HG03108 (cell line): Measurements from ENCODE around the gene PARD3.
"Not testable (repeated sequence)": the region's sequence is repeated elsewhere in the genome, so short reads cannot be mapped to it uniquely, and the experiment has no call there.

ENCODE experiments used
- ATAC-seq: cut with Tn5 transposase; IDR thresholded peaks from one replicate; pipeline ENCODE4 v1.9.1; 2021; ENCODE audit warnings: moderate library complexity; ENCODE audit not compliant: unreplicated experiment

The PARD3 gene

DNA sequence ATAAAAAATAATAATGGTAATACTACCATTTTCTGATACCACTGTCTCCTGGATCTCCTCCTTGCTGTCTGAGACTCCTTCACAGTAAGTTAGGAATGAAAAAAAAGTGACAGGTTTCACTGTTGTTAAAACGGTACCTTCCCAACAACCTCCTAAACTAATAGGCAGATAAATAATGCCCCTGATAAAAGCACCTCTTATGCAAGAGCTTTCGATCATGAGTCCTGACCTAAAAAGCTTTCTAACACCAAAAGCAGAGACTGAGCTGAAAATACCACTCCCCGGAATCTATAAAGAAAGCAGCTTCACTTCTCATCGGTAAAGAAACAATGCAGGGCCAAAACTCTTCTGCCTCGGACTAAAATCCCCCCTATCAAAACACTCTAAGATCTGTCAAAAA is 14.5 kb downstream of the PARD3 start:
- ATAC-seq: no peak

GRCh38 chr10:34798654-34799053 is 16.4 kb downstream of the PARD3 start:
- ATAC-seq: no peak

GRCh38 chr10:34797155-34797554 is 17.9 kb downstream of the PARD3 start:
- ATAC-seq: no peak

GRCh38 chr10:34796133-34796532 is 19.0 kb downstream of the PARD3 start:
- ATAC-seq: no peak

DNA sequence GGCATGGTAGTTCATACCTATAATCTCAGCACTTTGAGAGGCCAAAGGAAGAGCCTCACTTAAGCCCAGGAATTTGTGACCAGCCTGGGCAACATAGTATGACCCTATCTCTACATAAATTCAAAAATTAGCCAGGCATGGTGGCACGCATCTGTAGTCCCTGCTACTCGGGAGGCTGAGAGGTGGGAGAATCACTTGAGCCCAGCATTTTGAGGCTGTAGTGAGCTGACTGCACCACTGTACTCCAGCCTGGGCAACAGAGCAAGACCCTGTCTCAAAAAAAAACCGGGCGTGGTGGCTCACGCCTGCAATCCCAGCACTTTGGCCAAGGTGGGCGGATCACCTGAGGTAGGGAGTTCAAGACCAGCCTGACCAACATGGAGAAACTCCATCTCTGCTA is 19.8 kb downstream of the PARD3 start:
- ATAC-seq: no peak

DNA sequence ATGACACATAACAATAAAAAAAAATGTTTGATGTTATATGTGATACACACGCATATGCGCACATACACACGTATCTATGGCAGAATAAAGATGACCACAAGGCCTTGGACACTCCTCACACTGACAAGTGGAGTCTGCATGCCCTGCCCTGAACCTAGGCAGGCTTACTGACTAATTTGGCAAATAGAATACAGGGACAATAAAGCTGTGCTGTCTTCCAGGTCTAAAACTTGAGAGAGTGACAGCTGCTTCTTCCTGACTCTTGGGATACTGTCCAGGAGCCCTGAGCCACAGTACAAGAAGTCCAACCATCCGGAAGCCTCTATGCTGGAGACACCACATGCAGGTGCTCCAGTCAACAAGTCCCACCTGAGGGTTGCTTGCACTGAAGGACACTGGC is 20.3 kb downstream of the PARD3 start:
- no peak for ATAC-seq

DNA sequence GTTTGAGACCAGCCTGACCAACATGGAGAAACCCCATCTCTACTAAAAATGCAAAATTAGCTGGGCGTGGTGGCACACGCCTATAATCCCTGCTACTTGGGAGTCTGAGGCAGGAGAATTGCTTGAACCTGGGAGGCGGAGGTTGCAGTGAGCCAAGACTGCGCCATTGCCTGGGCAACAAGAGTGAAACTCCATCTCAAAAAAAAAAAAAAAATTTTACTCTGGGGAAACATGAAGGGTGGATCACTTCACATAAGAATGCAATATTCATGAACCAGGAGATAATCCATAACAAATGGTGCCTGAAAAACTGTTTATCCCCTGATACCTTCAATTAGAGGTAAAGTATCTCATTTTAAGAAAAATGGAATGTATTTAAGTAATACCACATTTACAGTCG is 21.5 kb downstream of the PARD3 start:
- not testable (repeated sequence) for ATAC-seq

DNA sequence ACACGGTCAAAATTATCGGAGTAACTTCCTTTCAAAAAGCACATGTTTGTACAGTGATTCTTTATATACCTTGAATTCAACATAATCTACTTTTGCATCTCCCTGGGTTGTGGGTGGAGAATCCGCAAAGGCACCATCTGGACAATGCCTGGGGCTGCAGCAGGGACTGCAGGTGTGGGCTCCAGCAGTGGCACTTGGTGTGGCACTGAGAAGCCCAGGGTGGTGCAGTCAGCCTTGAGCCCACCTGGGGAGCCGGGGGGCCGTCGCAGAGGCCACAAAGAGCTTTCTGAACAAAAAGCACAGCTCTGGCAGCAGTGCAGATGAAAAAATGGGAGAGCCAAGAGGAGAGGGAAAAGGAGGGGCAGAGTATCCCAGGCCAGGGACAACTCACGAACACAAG is 22.2 kb downstream of the PARD3 start:
- ATAC-seq: no peak

GRCh38 chr10:34791947-34792346 is 23.1 kb downstream of the PARD3 start:
- no peak for ATAC-seq

DNA sequence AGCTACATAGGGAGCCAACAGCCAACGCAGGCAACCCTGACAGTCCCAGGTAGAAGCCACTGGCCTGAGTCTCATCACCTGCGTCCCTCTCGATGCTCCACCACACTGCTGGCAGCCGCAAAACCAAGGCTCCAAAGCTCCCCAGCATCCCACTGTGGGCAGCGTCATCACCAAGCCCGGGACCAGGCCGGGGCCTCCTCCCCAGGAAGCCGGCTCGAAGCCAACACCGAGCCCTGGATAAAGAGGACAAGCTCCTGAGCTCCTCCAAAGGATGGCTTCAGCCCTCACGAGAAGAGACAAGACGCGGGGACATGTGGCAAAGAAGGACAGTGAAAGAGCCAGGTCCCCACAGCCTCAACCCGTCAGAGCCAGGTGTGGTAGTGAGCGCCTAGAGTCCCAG is 23.9 kb downstream of the PARD3 start:
- no peak for ATAC-seq

DNA sequence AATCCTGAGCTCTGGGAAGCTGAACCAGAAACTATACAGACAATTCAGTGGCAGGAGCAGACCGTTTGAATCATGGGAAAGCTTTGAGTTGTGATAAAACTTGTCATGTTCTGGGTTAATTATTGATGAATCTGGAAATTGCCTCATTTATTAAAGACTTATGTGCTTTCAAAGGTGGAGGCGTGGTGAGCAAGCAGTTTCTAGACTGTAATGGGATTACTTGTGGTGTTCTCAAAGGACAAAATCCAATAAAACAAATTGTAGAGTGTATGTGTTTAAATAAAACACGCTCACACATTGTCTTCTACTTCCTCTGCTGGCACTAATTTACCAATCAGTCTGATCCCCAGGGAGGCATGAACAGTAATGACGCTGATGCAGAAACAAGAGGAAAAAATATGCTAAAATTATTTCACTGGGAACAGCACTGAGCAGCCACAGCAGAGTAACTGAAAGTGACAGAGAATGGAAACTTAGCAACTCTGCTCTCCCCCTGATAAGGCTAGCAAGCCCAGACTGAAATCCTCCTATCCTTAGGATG is 25.1 kb downstream of the PARD3 start:
- ATAC-seq: no peak

- ATAC-seq: no peak
Measured at GRCh38 chr10:34786464-34786863, 28.6 kb downstream of the PARD3 start.

DNA sequence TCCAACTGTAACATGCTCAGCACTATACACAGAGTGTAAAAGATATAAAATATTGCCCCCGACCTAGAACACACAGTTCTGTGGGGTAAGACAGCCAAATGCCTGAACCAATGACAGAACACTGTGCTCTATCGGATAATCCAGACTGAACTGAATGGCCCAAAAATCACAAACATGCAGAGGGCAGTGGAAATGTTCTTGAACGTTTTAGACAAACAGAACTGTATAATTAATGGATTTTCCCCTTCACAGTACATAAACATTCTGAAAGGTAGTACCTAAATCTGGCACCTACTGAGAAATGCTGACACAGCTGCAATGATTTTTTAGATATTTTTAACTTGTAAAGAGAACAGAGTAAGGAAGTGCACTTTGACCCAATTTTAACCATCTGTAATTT is 33.4 kb downstream of the PARD3 start:
- ATAC-seq: no peak

DNA sequence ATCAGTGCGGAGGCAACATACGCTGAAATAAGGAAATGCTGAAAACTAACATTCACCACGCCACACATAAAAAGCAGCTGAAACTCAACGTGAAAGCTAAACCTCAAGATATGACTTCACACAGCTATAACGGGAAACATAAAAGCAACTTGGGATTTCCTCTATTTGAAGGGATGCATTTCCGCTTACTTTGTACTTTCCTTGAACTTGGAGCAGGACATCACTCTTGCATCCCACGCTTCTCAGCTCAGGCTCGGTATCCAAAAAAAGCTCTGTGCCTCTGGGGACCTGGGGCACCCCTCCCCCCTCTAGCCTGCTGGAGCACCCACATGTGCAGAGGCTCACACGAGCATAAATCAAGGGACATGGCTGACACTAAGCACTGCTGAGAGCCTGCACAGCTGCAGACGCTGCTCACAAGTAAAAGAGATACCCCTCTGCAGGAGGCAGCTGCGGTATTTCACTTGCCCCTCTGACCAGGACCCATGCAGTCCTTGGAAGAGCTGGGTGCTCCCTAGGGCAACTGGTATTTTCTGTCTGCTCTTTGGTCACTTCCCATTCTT is 34.2 kb downstream of the PARD3 start:
- peak; percentile 72 for ATAC-seq

GRCh38 chr10:34778237-34778636 is 36.9 kb downstream of the PARD3 start:
- ATAC-seq: no peak

GRCh38 chr10:34776090-34776690 is 38.9 kb downstream of the PARD3 start:
- no peak for ATAC-seq

DNA sequence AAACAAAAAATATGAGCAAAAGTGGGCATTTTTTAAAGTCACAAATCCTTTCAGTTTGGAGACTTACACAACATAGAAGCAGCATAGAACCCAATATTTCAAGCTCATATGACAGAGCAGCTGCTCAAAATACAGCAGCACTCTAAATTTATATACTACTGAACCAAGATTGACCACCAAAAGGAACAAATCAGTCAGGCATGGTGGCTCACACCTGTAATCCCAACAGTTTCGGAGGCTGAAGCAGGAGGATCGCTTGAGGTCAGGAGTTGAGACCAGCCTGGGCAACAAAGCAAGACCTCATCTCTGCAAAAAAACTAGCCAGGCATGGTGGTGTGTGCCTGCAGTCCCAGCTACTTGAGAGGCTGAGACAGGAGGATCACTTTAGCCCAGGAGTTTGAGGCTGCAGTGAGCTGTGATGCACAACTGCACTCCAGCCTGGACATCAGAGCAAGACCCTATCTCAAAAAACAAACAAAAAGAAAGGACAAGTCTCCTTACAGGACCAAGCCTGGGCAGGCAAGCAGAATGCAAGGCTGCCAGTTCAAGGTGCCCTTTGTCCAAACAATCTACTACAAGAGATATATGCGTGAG is 40.0 kb downstream of the PARD3 start:
- ATAC-seq: no peak

GRCh38 chr10:34773636-34774630 is 41.2 kb downstream of the PARD3 start:
- no peak for ATAC-seq

GRCh38 chr10:34771525-34771924 is 43.6 kb downstream of the PARD3 start:
- no peak for ATAC-seq

GRCh38 chr10:34771106-34771505 is 44.0 kb downstream of the PARD3 start:
- no peak for ATAC-seq

- no peak for ATAC-seq
Measured at GRCh38 chr10:34769899-34770298, 45.2 kb downstream of the PARD3 start.
